GM23338 (cell line): ENCODE measurements around the gene KLC1. TPM values are rescaled to one million over a fixed set of nuclear protein-coding genes. Genes with fewer than 3 reads are reported as not detected.

Experiments
- ATAC-seq: fragments of 200-7000 bp; cut with Tn5 transposase; 3 replicates; pipeline ENCODE4 v1.9.1; 2020
- DNase-seq: peaks from one replicate; pipeline ENCODE4 v3.0.0-alpha.2; 2015; ENCODE audit warnings: low spot score
- H2AFZ ChIP-seq: fragments of 200-600 bp; sonication (generic); 2 replicates; pipeline ENCODE4 v1.8.0; 2016; ENCODE audit warnings: antibody characterized with exemption, mild to moderate bottlenecking, moderate library complexity
- H3F3A ChIP-seq: fragments of 200-600 bp; sonication (generic); replicated peaks from 2 replicates; pipeline ENCODE4 v1.8.0; 2017; ENCODE audit warnings: antibody characterized with exemption, mixed run types, low read depth
- H3K27ac ChIP-seq: fragments of 200-600 bp; sonication (generic); 2 replicates; pipeline ENCODE4 v1.6.1; 2016; ENCODE audit warnings: low read depth
- H3K27me3 ChIP-seq: fragments of 200-600 bp; sonication (generic); 2 replicates; pipeline ENCODE4 v1.8.0; 2016; ENCODE audit warnings: mild to moderate bottlenecking, mixed run types, moderate library complexity; ENCODE audit not compliant: insufficient read depth
- H3K36me3 ChIP-seq: fragments of 200-600 bp; sonication (generic); 2 replicates; pipeline ENCODE4 v1.8.0; 2016; ENCODE audit warnings: mild to moderate bottlenecking; ENCODE audit not compliant: insufficient read depth
- H3K4me1 ChIP-seq: fragments of 200-600 bp; sonication (generic); 2 replicates; pipeline ENCODE4 v1.8.0; 2016; ENCODE audit warnings: mild to moderate bottlenecking, moderate library complexity; ENCODE audit not compliant: insufficient read depth
- H3K4me2 ChIP-seq: fragments of 200-600 bp; sonication (generic); 2 replicates; pipeline ENCODE4 v1.7.1; 2017; ENCODE audit warnings: mixed run types
- H3K4me3 ChIP-seq: fragments of 200-600 bp; sonication (generic); 2 replicates; pipeline ENCODE4 v1.6.1; 2016; ENCODE audit warnings: mixed run types
- H3K79me2 ChIP-seq: fragments of 200-600 bp; sonication (generic); replicated peaks from 2 replicates; pipeline ENCODE4 v1.8.0; 2017; ENCODE audit warnings: mild to moderate bottlenecking; ENCODE audit not compliant: insufficient read depth
- H3K9me2 ChIP-seq: fragments of 200-600 bp; sonication (generic); 2 replicates; pipeline ENCODE4 v1.8.0; 2017; ENCODE audit not compliant: insufficient read depth
- H4K20me1 ChIP-seq: fragments of 200-600 bp; sonication (generic); replicated peaks from 2 replicates; pipeline ENCODE4 v1.8.0; 2017; ENCODE audit warnings: mild to moderate bottlenecking; ENCODE audit not compliant: insufficient read depth
- H3K27ac Mint-ChIP-seq: 2 replicates; pipeline ENCODE4 v1.8.0; 2020; ENCODE audit warnings: inconsistent platforms, mild to moderate bottlenecking, moderate library complexity, mixed read lengths
- H3K27me3 Mint-ChIP-seq: 3 replicates; pipeline ENCODE4 v1.8.0; 2022; ENCODE audit warnings: low read depth, mild to moderate bottlenecking, moderate library complexity, mixed read lengths, inconsistent platforms; ENCODE audit not compliant: insufficient read depth, poor library complexity
- H3K36me3 Mint-ChIP-seq: 3 replicates; pipeline ENCODE4 v1.8.0; 2021; ENCODE audit warnings: low read depth, mild to moderate bottlenecking, inconsistent platforms, moderate library complexity, mixed read lengths
- H3K4me1 Mint-ChIP-seq: 3 replicates; pipeline ENCODE4 v1.8.0; 2020; ENCODE audit warnings: mild to moderate bottlenecking, inconsistent platforms, mixed read lengths
- H3K4me3 Mint-ChIP-seq: 3 replicates; pipeline ENCODE4 v1.8.0; 2021; ENCODE audit warnings: moderate library complexity, mild to moderate bottlenecking, inconsistent platforms, mixed read lengths
- H3K9me3 Mint-ChIP-seq: 3 replicates; pipeline ENCODE4 v1.8.0; 2020; ENCODE audit warnings: moderate library complexity, mild to moderate bottlenecking, inconsistent platforms, mixed read lengths
- ETS1 ChIP-seq: IDR thresholded peaks from 2 replicates; pipeline ENCODE4 v1.6.1; 2016; ENCODE audit warnings: antibody characterized with exemption
- POLR2AphosphoS5 ChIP-seq: IDR thresholded peaks from 2 replicates; pipeline ENCODE4 v1.6.1; 2016; ENCODE audit warnings: antibody characterized with exemption, low read depth
- REST ChIP-seq: IDR thresholded peaks from one replicate; pipeline ENCODE4 v1.6.1; 2018; ENCODE audit warnings: antibody characterized with exemption; ENCODE audit not compliant: unreplicated experiment
- STAT1 ChIP-seq: IDR thresholded peaks from one replicate; pipeline ENCODE4 v1.6.1; 2016; ENCODE audit warnings: antibody characterized with exemption; ENCODE audit not compliant: unreplicated experiment
- polyA plus RNA-seq: library from polyadenylated mRNA; unstranded; fragments of >200 nt; fragmentation: Nextera tagmentation; extraction: Ambion mirVana; gene quantifications from 2 replicates; pipeline ENCODE4 v1.2.1, GENCODE V29; 2016
- total RNA-seq: library from RNA; depleted of rRNA; stranded (reverse); fragments of >200 nt; shearing (Covaris generic); gene quantifications from 2 replicates; pipeline ENCODE4 v1.2.3, GENCODE V29; 2014

The KLC1 gene
- total and polyA plus RNA-seq, 2 experiments from 2014 or later = 165 to 308 TPM

GRCh38 chr14:103715052-103716000 is 86.3 kb downstream of the KLC1 start, which contains the start of the genes XRCC3 and ZFYVE21:
Gene XRCC3, minus strand, starts transcription at chr14:103715451. Its CDS starts 4,364 bp downstream, at chr14:103711087.
Gene ZFYVE21, plus strand, starts transcription at chr14:103715810. Its CDS starts 32 bp downstream, at chr14:103715842.
- Mint-ChIP-seq H3K27ac (peak within 1 kb of the TSS; percentile 78; the same call in 1 of the 2 replicates), H3K9me3 (no peaks in the 10 kb centered on the region), H3K4me1 (peaks cover 34% of the 10 kb centered on the region), H3K36me3 (peaks cover 18% of the 10 kb centered on the region), H3K27me3 (peaks cover 23% of the 10 kb centered on the region), H3K4me3 (peak within 1 kb of the TSS; percentile 88)
- Histone ChIP-seq H3F3A (peaks cover 13% of the 10 kb centered on the region; the same call in 1 of the 2 replicates), H3K79me2 (peaks cover 63% of the 10 kb centered on the region), H3K27ac (peak within 1 kb of the TSS; percentile 39; the same call in 1 of the 2 replicates), H3K9me2 (no peaks in the 10 kb centered on the region), H3K4me2 (peak within 1 kb of the TSS; percentile 90), H4K20me1 (peaks cover 28% of the 10 kb centered on the region), H3K4me1 (peaks cover 11% of the 10 kb centered on the region), H2AFZ (no peak within 1 kb of the TSS), H3K4me3 (peak within 1 kb of the TSS; percentile 79), H3K36me3 (no peaks in the 10 kb centered on the region), H3K27me3 (no peaks in the 10 kb centered on the region)
- ATAC-seq (peak; percentile 89), DNase-seq (peak; percentile 99)
- TF ChIP-seq POLR2AphosphoS5 (peak; percentile 80), REST (no peak), ETS1 (0 out of 2 replicates have a peak, but pooled peaks have one; percentile 7)

- no peak for DNase-seq
- Mint-ChIP-seq H3K36me3 (peaks cover 11% of the 10 kb centered on the region; the same call in 2 of the 3 replicates), H3K4me1 (peaks cover 28% of the 10 kb centered on the region), H3K27ac (no peak overlapping the region), H3K27me3 (peaks cover 18% of the 10 kb centered on the region), H3K9me3 (no peaks in the 10 kb centered on the region), H3K4me3 (peak overlapping the region; percentile 77)
- no peak overlapping the region for H2AFZ ChIP-seq
- H4K20me1 ChIP-seq = peaks cover 18% of the 10 kb centered on the region
- no peaks in the 10 kb centered on the region for H3K27me3 ChIP-seq
- ATAC-seq = no peak
- TF ChIP-seq STAT1 = no peak
- no peak for TF ChIP-seq ETS1
- TF ChIP-seq POLR2AphosphoS5 = no peak
- H3K79me2 ChIP-seq = peaks cover 72% of the 10 kb centered on the region
- peak overlapping the region; percentile 74 for H3K4me3 ChIP-seq
- no peak overlapping the region for H3K27ac ChIP-seq
- no peaks in the 10 kb centered on the region for H3K9me2 ChIP-seq
- peaks cover 4% of the 10 kb centered on the region; the same call in 1 of the 2 replicates for H3K4me1 ChIP-seq
- peaks cover 6% of the 10 kb centered on the region; the same call in 1 of the 2 replicates for H3F3A ChIP-seq
- H3K4me2 ChIP-seq = peak overlapping the region; percentile 90
- H3K36me3 ChIP-seq = no peaks in the 10 kb centered on the region
These were observed 87.2 kb downstream of the KLC1 start for GRCh38 chr14:103716091-103716801.
